PC-9 (cell line): ENCODE measurements around the gene TMEM88.

Experiments used
- EZH2 ChIP-seq: fragments of 200-600 bp; sonication (generic); IDR thresholded peaks from 2 replicates; pipeline ENCODE4 v1.8.0; 2017; ENCODE audit warnings: antibody characterized with exemption, low read depth
- TF ChIP-seq, protein P1 (sequence below): fragments of 200-600 bp; sonication (generic); conservative IDR thresholded peaks from 2 replicates; pipeline ENCODE4 v1.6.1; 2017; ENCODE audit warnings: mixed run types, antibody characterized with exemption, mild to moderate bottlenecking, moderate library complexity

DNA sequence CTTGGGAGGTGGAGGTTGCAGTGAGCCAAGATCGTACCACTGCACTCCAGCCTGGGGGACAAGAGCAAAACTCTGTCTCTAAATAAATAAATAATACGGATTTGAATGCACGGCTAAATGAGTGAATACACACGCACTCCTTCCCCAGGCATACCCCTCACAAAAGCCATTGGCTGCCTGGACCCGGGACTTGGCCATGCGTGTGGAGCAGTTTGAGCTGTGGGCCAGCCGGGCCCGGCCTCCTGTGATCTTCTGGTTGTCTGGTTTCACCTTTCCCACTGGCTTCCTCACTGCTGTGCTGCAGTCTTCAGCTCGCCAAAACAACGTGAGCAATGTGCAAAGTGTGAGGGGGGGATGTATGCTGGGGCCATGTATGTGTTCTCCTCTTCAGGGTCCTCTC lies 22.4 kb upstream of the TMEM88 start:
- TF ChIP-seq, protein P1, sequence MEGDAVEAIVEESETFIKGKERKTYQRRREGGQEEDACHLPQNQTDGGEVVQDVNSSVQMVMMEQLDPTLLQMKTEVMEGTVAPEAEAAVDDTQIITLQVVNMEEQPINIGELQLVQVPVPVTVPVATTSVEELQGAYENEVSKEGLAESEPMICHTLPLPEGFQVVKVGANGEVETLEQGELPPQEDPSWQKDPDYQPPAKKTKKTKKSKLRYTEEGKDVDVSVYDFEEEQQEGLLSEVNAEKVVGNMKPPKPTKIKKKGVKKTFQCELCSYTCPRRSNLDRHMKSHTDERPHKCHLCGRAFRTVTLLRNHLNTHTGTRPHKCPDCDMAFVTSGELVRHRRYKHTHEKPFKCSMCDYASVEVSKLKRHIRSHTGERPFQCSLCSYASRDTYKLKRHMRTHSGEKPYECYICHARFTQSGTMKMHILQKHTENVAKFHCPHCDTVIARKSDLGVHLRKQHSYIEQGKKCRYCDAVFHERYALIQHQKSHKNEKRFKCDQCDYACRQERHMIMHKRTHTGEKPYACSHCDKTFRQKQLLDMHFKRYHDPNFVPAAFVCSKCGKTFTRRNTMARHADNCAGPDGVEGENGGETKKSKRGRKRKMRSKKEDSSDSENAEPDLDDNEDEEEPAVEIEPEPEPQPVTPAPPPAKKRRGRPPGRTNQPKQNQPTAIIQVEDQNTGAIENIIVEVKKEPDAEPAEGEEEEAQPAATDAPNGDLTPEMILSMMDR: no peak
- TF ChIP-seq EZH2: no peak
